Gastroesophageal sphincter (tissue), 3 donors: ENCODE results near the gene IRF2.
A peak's percentile ranks its signal among the peaks of the same experiment; 100 is the strongest.

ENCODE experiments used
- CTCF ChIP-seq, 4 experiments: fragments of 200-600 bp in 2 of 4; fragments of 450-650 bp in 2 of 4; sonication (generic) in 1 of 4; IDR thresholded peaks; one replicate each; pipeline ENCODE4 v1.5.1; 2017 to 2019; ENCODE audit warnings: antibody characterized with exemption in 4 of 4, mild to moderate bottlenecking in 2 of 4, moderate library complexity in 2 of 4
- EP300 ChIP-seq: sonication (generic); formaldehyde crosslinking; IDR thresholded peaks from one replicate; pipeline ENCODE4 v1.6.1; 2017; ENCODE audit warnings: antibody characterized with exemption, mild to moderate bottlenecking
- POLR2A ChIP-seq, 2 donors: fragments of 450-650 bp; IDR thresholded peaks; one replicate each; pipeline ENCODE4 v1.6.1; 2017; ENCODE audit warnings: antibody characterized with exemption in 2 of 2, mild to moderate bottlenecking in 2 of 2, moderate library complexity in 1 of 2
- POLR2AphosphoS5 ChIP-seq: sonication (generic); formaldehyde crosslinking; IDR thresholded peaks from one replicate; pipeline ENCODE4 v1.6.1; 2017; ENCODE audit warnings: antibody characterized with exemption

GRCh38 chr4:184395451-184395917, 78.9 kb downstream of the IRF2 start:
- TF ChIP-seq CTCF (IDR thresholded peaks at IDR 0.05) (no peak), POLR2A (IDR thresholded peaks at IDR 0.05) (no peak), EP300 (peak; percentile 16), POLR2AphosphoS5 (peak; percentile 56)
